NT2/D1 (cell line): Measurements from ENCODE around the gene GPR4.

Experiments
- YY1 ChIP-seq: IDR thresholded peaks from 2 replicates; pipeline ENCODE4 v1.6.1; 2011; ENCODE audit not compliant: insufficient read length, insufficient read depth
- ZNF274 ChIP-seq: IDR thresholded peaks from 2 replicates; pipeline ENCODE4 v1.6.1; 2011; ENCODE audit warnings: mild to moderate bottlenecking, low read depth, low read length

DNA sequence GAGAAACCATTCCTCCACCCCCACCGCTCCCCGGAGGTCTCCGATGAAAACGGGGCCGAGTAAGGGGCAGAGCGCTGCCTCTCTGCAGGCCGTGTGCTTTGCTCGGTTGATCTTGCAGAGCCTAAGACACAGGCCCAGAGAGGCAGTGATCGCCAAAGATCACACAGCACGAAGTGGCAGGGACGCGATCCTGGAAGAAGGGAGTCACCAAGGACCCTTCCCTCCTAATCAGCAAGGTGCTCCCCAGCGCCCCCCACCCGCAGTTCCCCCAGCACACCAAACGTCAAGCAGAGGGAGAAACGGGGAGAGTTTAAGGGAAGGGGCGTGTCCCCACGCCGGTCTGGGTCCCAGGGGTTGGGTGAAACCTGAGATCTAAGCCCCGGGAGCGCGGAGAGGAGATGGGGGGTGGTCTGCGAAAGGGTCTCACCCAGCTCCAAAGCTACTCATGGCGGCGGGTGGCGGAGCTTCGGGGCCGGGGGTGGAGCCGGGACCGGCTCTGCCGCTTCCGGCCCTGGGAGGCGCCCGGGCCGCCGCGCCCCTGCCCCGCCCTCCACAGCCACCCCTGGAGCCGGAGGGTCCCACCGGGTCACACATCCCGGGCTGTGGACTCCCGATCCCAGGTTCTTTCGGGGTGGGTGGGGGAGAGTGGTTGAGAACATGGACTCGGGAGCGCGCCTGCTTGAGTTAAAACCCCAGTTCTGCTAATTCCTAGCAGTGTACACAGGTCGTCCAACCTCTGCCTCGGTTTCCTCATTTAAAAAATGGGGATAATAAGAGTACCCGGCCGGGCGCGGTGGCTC lies 37.1 kb upstream of the GPR4 start, which contains the start of gene EML2:
- TF ChIP-seq YY1 (no peak), ZNF274 (no peak)
